Trophoblast cell (in vitro differentiated cells and primary cell): ENCODE data around the gene CST8. TPM values are rescaled to one million over a fixed set of nuclear protein-coding genes. Genes with fewer than 3 reads are reported as not detected.
A peak's percentile ranks its signal among the peaks of the same experiment; 100 is the strongest.

ENCODE experiments used
- DNase-seq, 2 donors: peaks; one replicate each; pipeline ENCODE4 v3.0.0-alpha.2; 2016
- H2AFZ ChIP-seq: 2 replicates; pipeline ENCODE4 v1.6.1; 2013; ENCODE audit warnings: low read length, moderate library complexity, mild to moderate bottlenecking; ENCODE audit not compliant: insufficient read depth, poor library complexity
- H2AK5ac ChIP-seq: 2 replicates; pipeline ENCODE4 v1.6.1; 2013; ENCODE audit warnings: mild to moderate bottlenecking, low read length
- H2BK120ac ChIP-seq: 2 replicates; pipeline ENCODE4 v1.6.1; 2013; ENCODE audit warnings: low read length, mild to moderate bottlenecking, moderate library complexity; ENCODE audit not compliant: insufficient read depth, poor library complexity
- H2BK12ac ChIP-seq: 2 replicates; pipeline ENCODE4 v1.6.1; 2013; ENCODE audit warnings: mild to moderate bottlenecking, low read length, moderate library complexity
- H2BK5ac ChIP-seq: 2 replicates; pipeline ENCODE4 v1.6.1; 2013; ENCODE audit warnings: low read length, low read depth, moderate library complexity, mild to moderate bottlenecking; ENCODE audit not compliant: poor library complexity
- H3K14ac ChIP-seq: 2 replicates; pipeline ENCODE4 v1.6.1; 2013; ENCODE audit warnings: mild to moderate bottlenecking, low read length
- H3K18ac ChIP-seq: 2 replicates; pipeline ENCODE4 v1.6.1; 2013; ENCODE audit warnings: mild to moderate bottlenecking, low read length
- H3K23ac ChIP-seq: 2 replicates; pipeline ENCODE4 v1.6.1; 2013; ENCODE audit warnings: low read length
- H3K27ac ChIP-seq: 2 replicates; pipeline ENCODE4 v1.5.1; 2013; ENCODE audit warnings: low read depth, mild to moderate bottlenecking, inconsistent platforms, low read length, moderate library complexity
- H3K27me3 ChIP-seq: 2 replicates; pipeline ENCODE4 v1.6.1; 2013; ENCODE audit warnings: inconsistent platforms, mild to moderate bottlenecking, low read length, moderate library complexity; ENCODE audit not compliant: insufficient read depth
- H3K36me3 ChIP-seq, 2 experiments: 1 replicate in 1 of 2; 2 replicates in 1 of 2; pipeline ENCODE4 v1.6.1; 2013; ENCODE audit warnings: low read length in 2 of 2, mild to moderate bottlenecking in 2 of 2, moderate library complexity in 1 of 2; ENCODE audit not compliant: insufficient read depth in 2 of 2, control insufficient read depth in 1 of 2
- H3K4ac ChIP-seq: 2 replicates; pipeline ENCODE4 v1.6.1; 2013; ENCODE audit warnings: low read depth, mild to moderate bottlenecking, low read length, moderate library complexity
- H3K4me1 ChIP-seq, 2 experiments: 1 replicate in 1 of 2; 2 replicates in 1 of 2; pipeline ENCODE4 v1.6.1; 2013; ENCODE audit warnings: low read length in 2 of 2, mild to moderate bottlenecking in 2 of 2, moderate library complexity in 1 of 2; ENCODE audit not compliant: insufficient read depth in 2 of 2, control insufficient read depth in 1 of 2
- H3K4me2 ChIP-seq: 2 replicates; pipeline ENCODE4 v1.6.1; 2013; ENCODE audit warnings: inconsistent platforms, mild to moderate bottlenecking, low read length, moderate library complexity
- H3K4me3 ChIP-seq: 2 replicates; pipeline ENCODE4 v1.5.1; 2013; ENCODE audit warnings: mild to moderate bottlenecking, low read depth, low read length, inconsistent platforms
- H3K79me1 ChIP-seq: one replicate; pipeline ENCODE4 v1.6.1; 2013; ENCODE audit warnings: low read length
- H3K79me2 ChIP-seq: 2 replicates; pipeline ENCODE4 v1.6.1; 2013; ENCODE audit warnings: low read length, mild to moderate bottlenecking; ENCODE audit not compliant: control insufficient read depth, insufficient read depth, poor library complexity
- H3K9ac ChIP-seq: 2 replicates; pipeline ENCODE4 v1.6.1; 2013; ENCODE audit warnings: mild to moderate bottlenecking, low read length
- H3K9me3 ChIP-seq: 2 replicates; pipeline ENCODE4 v1.6.1; 2013; ENCODE audit warnings: low read depth, mild to moderate bottlenecking, control low read depth, inconsistent platforms, low read length; ENCODE audit not compliant: insufficient read depth
- H4K12ac ChIP-seq: 2 replicates; pipeline ENCODE4 v1.6.1; 2013; ENCODE audit warnings: low read depth, mild to moderate bottlenecking, low read length, moderate library complexity
- H4K8ac ChIP-seq: 2 replicates; pipeline ENCODE4 v1.6.1; 2013; ENCODE audit warnings: low read depth, mild to moderate bottlenecking, low read length, moderate library complexity
- H4K91ac ChIP-seq: one replicate; pipeline ENCODE4 v1.6.1; 2013; ENCODE audit warnings: low read depth, mild to moderate bottlenecking, low read length, moderate library complexity
- WGBS: extraction: QIAGEN DNeasy Blood & Tissue Kit; methylation state at CpG from one replicate; pipeline ENCODE4 v1.1.7; 2013; ENCODE audit warnings: missing lambda C conversion rate; ENCODE audit not compliant: insufficient read length, insufficient coverage; ENCODE audit errors: extremely low coverage; 5-methylcytosine and 5-hydroxymethylcytosine counted together
- polyA plus RNA-seq: library from polyadenylated mRNA; stranded (reverse); fragments of 200-250 nt; gene quantifications from 2 replicates; pipeline ENCODE4 v1.2.3, GENCODE V29; 2013

The CST8 gene
- not detected in 2 replicates for polyA plus RNA-seq

- Histone ChIP-seq H3K4me1 (no peaks in the 10 kb centered on the region), H3K4ac (no peak within 1 kb of the TSS), H3K9ac (no peak within 1 kb of the TSS), H3K9me3 (peaks cover under 1% of the 10 kb centered on the region), H2BK120ac (no peak within 1 kb of the TSS), H3K14ac (no peak within 1 kb of the TSS), H2AFZ (no peak within 1 kb of the TSS), H3K23ac (no peak within 1 kb of the TSS), H3K18ac (no peak within 1 kb of the TSS), H3K36me3 (no peaks in the 10 kb centered on the region), H3K27me3 (no peaks in the 10 kb centered on the region), H3K4me3 (no peak within 1 kb of the TSS), H2BK12ac (no peak within 1 kb of the TSS), H4K91ac (no peak within 1 kb of the TSS), H4K8ac (no peak within 1 kb of the TSS), H3K79me2 (no peaks in the 10 kb centered on the region), H2BK5ac (no peak within 1 kb of the TSS), H4K12ac (no peak within 1 kb of the TSS), H3K4me2 (no peak within 1 kb of the TSS), H2AK5ac (no peak within 1 kb of the TSS), H3K27ac (no peak within 1 kb of the TSS), H3K79me1 (no peaks in the 10 kb centered on the region)
- WGBS = no CpG with 5 or more reads among the region's 5 CpGs
- DNase-seq = no peak
Observed at GRCh38 chr20:23490817-23491216, at the start of gene CST8. Gene CST8, plus strand, starts transcription at chr20:23491117. Its CDS starts 551 bp downstream, at chr20:23491668.

- Histone ChIP-seq H3K18ac (no peak overlapping the region), H4K12ac (no peak overlapping the region), H4K91ac (no peak overlapping the region), H4K8ac (no peak overlapping the region), H3K27ac (no peak overlapping the region), H3K36me3 (no peaks in the 10 kb centered on the region), H3K9me3 (peaks cover 2% of the 10 kb centered on the region), H3K4ac (no peak overlapping the region), H3K14ac (no peak overlapping the region), H3K9ac (no peak overlapping the region), H3K4me2 (no peak overlapping the region), H2BK5ac (no peak overlapping the region), H3K23ac (no peak overlapping the region), H3K4me1 (peaks cover 4 to 6% of the 10 kb centered on the region in 2 experiments), H2AFZ (peak overlapping the region; percentile 21), H3K79me1 (no peaks in the 10 kb centered on the region), H3K79me2 (no peaks in the 10 kb centered on the region), H2BK120ac (no peak overlapping the region), H2BK12ac (no peak overlapping the region), H2AK5ac (no peak overlapping the region), H3K4me3 (no peak overlapping the region), H3K27me3 (no peaks in the 10 kb centered on the region)
- peak; percentile 83 to 96 for DNase-seq
- no CpG with 5 or more reads among the region's 8 CpGs for WGBS
Observed at GRCh38 chr20:23441850-23442313, 49.0 kb upstream of the CST8 start.

GRCh38 chr20:23442436-23442835 lies 48.5 kb upstream of the CST8 start:
- Histone ChIP-seq H3K4me3 (no peak overlapping the region), H3K14ac (no peak overlapping the region), H3K36me3 (no peaks in the 10 kb centered on the region), H3K4me1 (peaks cover 4 to 6% of the 10 kb centered on the region in 2 experiments), H3K4ac (no peak overlapping the region), H2AFZ (no peak overlapping the region), H3K23ac (no peak overlapping the region), H3K9me3 (peaks cover 2% of the 10 kb centered on the region), H3K27ac (no peak overlapping the region), H3K9ac (no peak overlapping the region), H3K79me1 (no peaks in the 10 kb centered on the region), H2BK5ac (no peak overlapping the region), H2BK12ac (no peak overlapping the region), H3K79me2 (no peaks in the 10 kb centered on the region), H2BK120ac (no peak overlapping the region), H2AK5ac (no peak overlapping the region), H3K27me3 (no peaks in the 10 kb centered on the region), H4K8ac (no peak overlapping the region), H4K12ac (no peak overlapping the region), H3K18ac (no peak overlapping the region), H4K91ac (no peak overlapping the region), H3K4me2 (no peak overlapping the region)
- DNase-seq = no peak
- no CpG with 5 or more reads among the region's 5 CpGs for WGBS

- H3K79me2 ChIP-seq = no peaks in the 10 kb centered on the region
- no peaks in the 10 kb centered on the region for H3K36me3 ChIP-seq
- no peak overlapping the region for H3K23ac ChIP-seq
- no peak overlapping the region for H3K9ac ChIP-seq
- peaks cover 4 to 6% of the 10 kb centered on the region in 2 experiments for H3K4me1 ChIP-seq
- 100% methylated on average over 1 of the region's 4 CpGs for WGBS
- no peaks in the 10 kb centered on the region for H3K9me3 ChIP-seq
- no peak overlapping the region for H2BK12ac ChIP-seq
- no peak overlapping the region for H4K8ac ChIP-seq
- H3K79me1 ChIP-seq = no peaks in the 10 kb centered on the region
- no peak overlapping the region for H2BK5ac ChIP-seq
- H3K27me3 ChIP-seq = no peaks in the 10 kb centered on the region
- no peak overlapping the region for H2BK120ac ChIP-seq
- H2AK5ac ChIP-seq = no peak overlapping the region
- no peak overlapping the region for H3K4me3 ChIP-seq
- H2AFZ ChIP-seq = no peak overlapping the region
- H3K27ac ChIP-seq = no peak overlapping the region
- no peak for DNase-seq
- H3K14ac ChIP-seq = no peak overlapping the region
- no peak overlapping the region for H4K12ac ChIP-seq
- no peak overlapping the region for H3K18ac ChIP-seq
- no peak overlapping the region for H4K91ac ChIP-seq
- no peak overlapping the region for H3K4me2 ChIP-seq
- H3K4ac ChIP-seq = no peak overlapping the region
Observed at GRCh38 chr20:23444859-23445258, 46.1 kb upstream of the CST8 start.
